ENCODE data around the gene POP5.
A peak's percentile ranks its signal among the peaks of the same experiment; 100 is the strongest.

POP5 gene

DNA sequence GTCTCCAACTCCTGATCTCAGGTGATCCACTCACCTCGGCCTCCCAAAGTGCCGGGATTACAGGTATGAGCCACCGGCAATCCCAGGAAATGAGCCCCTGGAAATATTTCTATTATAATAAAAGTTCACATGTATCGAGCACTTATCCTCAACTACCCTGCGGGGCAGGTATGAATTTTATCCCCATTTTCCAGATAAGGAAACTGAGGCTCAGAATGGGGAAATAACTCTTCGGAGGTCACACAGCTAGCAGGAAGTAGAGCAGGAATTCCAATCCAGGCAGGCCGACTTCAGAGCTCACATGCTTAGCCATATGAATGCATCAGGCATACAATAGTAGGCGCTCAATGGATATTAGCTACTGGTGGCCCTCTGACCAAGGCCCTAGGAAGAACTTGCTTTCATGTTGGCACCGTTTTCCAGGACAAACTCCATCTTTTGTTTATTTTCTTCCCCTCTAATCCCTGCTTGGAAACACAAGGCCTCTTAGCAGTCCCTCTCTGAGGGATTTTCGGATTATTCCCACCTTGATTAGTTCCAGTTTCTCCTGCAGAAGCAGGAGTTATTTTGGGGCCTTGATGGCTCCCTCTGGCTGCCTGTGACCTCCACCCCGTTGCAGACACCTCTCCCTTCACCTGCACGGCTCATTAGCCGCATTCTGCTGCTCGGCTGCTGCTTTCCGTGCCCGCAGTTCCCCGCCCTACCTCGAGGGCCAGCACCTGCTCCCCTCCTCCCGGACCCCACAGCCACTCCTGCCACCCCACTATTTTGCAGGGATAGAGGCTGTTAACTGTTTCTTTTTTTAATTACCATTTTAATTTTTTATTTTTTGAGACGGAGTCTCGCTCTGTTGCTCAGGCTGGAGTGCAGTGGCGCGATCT lies 18.7 kb upstream of the POP5 start:
- Mint-ChIP-seq H3K4me1 (ENCODE audit: low read depth) (peaks cover 35% of the 10 kb centered on the region), H3K27ac (no peak overlapping the region), H3K27me3 (peaks cover 5% of the 10 kb centered on the region), H3K36me3 (ENCODE audit: low read depth) (no peaks in the 10 kb centered on the region), H3K9me3 (no peaks in the 10 kb centered on the region), H3K4me3 (no peak overlapping the region)
- intact Hi-C loops (cut with micrococcal nuclease), result no loop called here

DNA sequence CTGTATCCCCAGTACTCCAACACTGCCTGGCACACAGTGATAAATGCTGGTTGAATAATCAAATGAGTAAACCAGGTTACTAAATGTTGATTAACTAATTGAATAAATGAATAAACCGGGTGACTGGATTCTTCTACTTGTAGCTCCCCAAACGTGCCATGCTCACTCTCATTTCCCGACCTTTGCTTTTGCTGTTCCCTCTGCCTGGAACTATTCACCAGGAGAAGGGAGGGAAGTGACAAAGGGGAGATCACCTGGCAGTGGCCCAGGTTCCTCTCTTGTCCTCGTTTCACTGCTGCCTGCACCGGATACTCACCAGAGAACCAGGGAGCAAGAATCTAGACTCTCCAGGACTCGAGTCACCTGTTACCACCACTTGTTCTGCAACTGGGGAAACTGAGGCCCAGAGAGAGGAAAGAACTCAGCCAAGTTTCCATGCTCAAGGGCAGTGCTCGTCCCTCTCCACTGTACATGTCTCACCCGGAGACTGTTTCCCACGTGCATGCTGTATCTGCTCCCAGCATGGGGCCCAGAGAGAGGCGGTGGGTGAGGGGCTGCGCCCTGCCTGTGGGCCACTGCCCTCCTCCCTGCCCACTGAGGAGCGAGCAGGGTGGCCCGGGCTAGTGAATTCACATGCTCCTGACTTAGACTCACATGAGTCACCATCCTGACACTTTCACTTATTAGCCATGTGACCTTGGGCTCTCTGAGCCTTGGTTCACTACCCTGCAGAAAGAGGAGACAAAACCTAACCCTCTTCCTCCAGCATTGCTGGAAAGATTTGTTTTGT lies 17.7 kb upstream of the POP5 start:
- no peaks in the 10 kb centered on the region for H3K9me3 Mint-ChIP-seq

GRCh38 chr12:120597861-120598260 lies 16.7 kb upstream of the POP5 start:
- Mint-ChIP-seq H3K4me1 (ENCODE audit: low read depth) (peaks cover 35% of the 10 kb centered on the region), H3K9me3 (no peaks in the 10 kb centered on the region), H3K27me3 (peaks cover 5% of the 10 kb centered on the region), H3K27ac (no peak overlapping the region), H3K4me3 (no peak overlapping the region), H3K36me3 (ENCODE audit: low read depth) (no peaks in the 10 kb centered on the region)
- intact Hi-C loops (cut with micrococcal nuclease), result no loop called here

More for the DNA sequence above, 17.7 kb upstream of the POP5 start:
- H3K27ac Mint-ChIP-seq, result no peak overlapping the region
- H3K4me1 Mint-ChIP-seq (ENCODE audit: low read depth), result peaks cover 35% of the 10 kb centered on the region
- H3K4me3 Mint-ChIP-seq, result no peak overlapping the region
- intact Hi-C loops (cut with micrococcal nuclease), result no loop called here
- no peaks in the 10 kb centered on the region for H3K36me3 Mint-ChIP-seq (ENCODE audit: low read depth)
- peaks cover 5% of the 10 kb centered on the region for H3K27me3 Mint-ChIP-seq

DNA sequence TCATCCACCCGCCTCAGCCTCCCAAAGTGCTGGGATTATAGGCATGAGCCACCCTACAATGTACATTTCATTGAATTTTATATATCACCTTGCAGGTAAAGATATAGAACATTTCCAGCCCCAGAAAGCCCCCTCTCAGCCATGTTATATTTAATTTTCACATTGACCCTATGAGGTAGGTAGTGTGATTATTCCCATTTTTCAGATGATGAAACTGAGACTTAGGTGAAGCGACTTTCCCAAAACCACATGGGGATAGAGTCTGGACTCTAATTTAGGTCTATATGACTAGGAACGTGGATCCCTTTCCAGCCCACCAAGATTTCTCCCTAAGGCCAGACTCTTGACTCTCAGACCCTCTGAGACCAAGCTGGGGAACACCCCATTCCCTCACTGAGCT lies 15.7 kb upstream of the POP5 start:
- Mint-ChIP-seq H3K27ac (no peak overlapping the region), H3K9me3 (no peaks in the 10 kb centered on the region), H3K4me3 (no peak overlapping the region), H3K36me3 (ENCODE audit: low read depth) (no peaks in the 10 kb centered on the region), H3K4me1 (ENCODE audit: low read depth) (peaks cover 31% of the 10 kb centered on the region), H3K27me3 (peaks cover 5% of the 10 kb centered on the region)
- intact Hi-C loops (cut with micrococcal nuclease), result no loop called here

DNA sequence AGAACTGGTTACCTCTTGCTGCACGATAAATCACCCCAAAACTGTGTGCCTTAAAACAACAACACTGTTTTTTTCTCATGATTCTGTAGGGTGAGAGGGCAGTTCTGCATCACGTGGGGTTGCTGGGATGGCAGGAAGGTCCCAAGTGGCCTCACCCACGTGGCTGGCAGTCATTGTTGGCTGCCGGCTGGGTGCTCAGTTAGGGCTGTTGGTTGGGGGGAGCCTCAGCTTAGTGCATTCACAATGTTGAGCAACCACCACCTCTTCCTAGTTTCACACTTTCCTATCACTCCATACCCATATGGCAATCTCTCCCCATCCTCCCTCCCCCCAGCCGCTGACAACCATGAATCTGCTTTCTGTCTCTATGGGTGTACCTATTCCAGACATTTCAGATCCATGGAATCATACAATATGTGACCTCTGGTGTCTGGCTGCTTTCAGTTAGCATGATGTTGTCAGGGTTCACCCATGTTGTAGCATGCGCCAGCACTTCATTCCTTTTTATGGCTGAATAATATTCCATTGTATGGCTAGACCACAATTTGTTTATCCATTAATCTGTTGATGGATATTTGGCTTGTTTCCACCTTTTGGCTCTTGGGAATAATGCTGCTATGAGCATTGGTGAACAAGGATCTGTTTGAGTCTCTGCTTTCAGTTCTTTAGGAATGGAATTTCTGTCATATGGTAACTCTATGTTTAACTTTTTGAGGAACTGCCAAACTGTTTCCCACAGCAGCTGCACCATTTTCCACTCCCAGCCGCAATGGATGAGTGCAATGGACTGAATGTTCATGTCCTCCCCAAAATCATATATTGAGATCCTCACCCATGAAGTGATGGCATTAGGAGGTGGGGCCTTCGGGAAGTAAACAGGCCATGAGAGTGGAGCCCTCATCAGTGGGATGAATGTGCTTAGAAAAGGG lies 11.2 kb upstream of the POP5 start:
- Mint-ChIP-seq H3K27me3 (no peaks in the 10 kb centered on the region), H3K4me3 (no peak overlapping the region), H3K27ac (no peak overlapping the region), H3K36me3 (ENCODE audit: low read depth) (no peaks in the 10 kb centered on the region), H3K9me3 (no peaks in the 10 kb centered on the region), H3K4me1 (ENCODE audit: low read depth) (peaks cover 13% of the 10 kb centered on the region)
- intact Hi-C loops (cut with micrococcal nuclease), result no loop called here

GRCh38 chr12:120590741-120591407 lies 9.7 kb upstream of the POP5 start:
- Mint-ChIP-seq H3K27me3 (peaks cover 8% of the 10 kb centered on the region), H3K36me3 (ENCODE audit: low read depth) (no peaks in the 10 kb centered on the region), H3K27ac (no peak overlapping the region), H3K9me3 (no peaks in the 10 kb centered on the region), H3K4me1 (ENCODE audit: low read depth) (peaks cover 13% of the 10 kb centered on the region), H3K4me3 (no peak overlapping the region)
- intact Hi-C loops (cut with micrococcal nuclease), result no loop called here

DNA sequence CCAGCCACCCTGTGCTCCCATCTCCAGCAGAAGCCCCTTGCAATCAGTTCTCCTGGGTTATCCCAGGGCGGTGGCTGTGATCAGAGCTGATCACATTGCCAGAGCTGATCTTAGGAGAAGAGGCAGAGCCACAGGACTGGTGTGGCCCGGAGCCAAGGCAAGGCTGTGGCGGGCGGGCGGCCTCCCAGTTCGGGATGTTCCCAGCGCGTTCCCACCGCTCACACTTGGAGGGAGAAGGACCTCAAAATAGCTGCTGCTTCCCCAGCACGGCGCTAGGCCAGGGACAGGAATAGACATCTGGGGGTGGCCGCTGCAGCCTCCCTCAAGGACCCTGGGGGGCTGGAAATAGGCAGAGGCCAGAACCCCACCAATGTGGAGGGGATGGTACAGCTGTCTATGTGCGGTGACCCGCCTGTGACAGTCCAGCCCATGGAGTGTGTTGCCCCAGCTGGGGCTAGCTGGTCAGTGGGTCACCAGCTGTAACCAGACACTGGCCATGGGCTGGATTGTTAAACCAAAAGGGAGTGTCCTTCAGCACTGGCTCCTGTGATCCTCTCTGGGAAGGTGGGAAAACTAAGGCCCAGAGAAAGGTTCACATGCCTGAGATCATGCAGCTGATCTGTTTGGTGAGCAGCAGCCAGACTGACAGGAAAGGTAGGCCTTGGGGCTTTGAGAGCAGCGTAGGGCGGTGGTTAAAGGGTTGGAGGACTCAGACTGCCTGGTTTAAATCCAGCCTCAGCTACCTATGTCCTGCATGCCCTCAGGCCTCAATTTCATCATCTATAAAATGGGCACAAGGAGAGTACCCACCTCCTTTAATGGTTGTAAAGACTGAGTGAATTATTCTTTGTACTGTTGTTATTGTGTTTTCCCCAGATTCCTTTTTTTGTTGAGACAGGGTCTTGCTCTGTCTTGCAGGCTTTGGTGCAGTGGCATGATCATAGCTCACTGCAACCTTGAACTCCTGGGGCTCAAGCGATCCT lies 8.0 kb upstream of the POP5 start:
- intact Hi-C loops (cut with micrococcal nuclease), result no loop called here
- no peaks in the 10 kb centered on the region for H3K9me3 Mint-ChIP-seq
- H3K36me3 Mint-ChIP-seq (ENCODE audit: low read depth), result no peaks in the 10 kb centered on the region
- H3K27me3 Mint-ChIP-seq, result peaks cover 23% of the 10 kb centered on the region
- H3K27ac Mint-ChIP-seq, result no peak overlapping the region
- no peak overlapping the region for H3K4me3 Mint-ChIP-seq
- H3K4me1 Mint-ChIP-seq (ENCODE audit: low read depth), result peaks cover 13% of the 10 kb centered on the region

- no peaks in the 10 kb centered on the region for H3K36me3 Mint-ChIP-seq (ENCODE audit: low read depth)
- intact Hi-C loops (cut with micrococcal nuclease), result no loop called here
- H3K4me3 Mint-ChIP-seq, result no peak overlapping the region
- H3K4me1 Mint-ChIP-seq (ENCODE audit: low read depth), result peaks cover 17% of the 10 kb centered on the region
- H3K27me3 Mint-ChIP-seq, result peaks cover 31% of the 10 kb centered on the region
- no peaks in the 10 kb centered on the region for H3K9me3 Mint-ChIP-seq
- no peak overlapping the region for H3K27ac Mint-ChIP-seq
These were observed 7.2 kb upstream of the POP5 start for GRCh38 chr12:120588371-120588770.

DNA sequence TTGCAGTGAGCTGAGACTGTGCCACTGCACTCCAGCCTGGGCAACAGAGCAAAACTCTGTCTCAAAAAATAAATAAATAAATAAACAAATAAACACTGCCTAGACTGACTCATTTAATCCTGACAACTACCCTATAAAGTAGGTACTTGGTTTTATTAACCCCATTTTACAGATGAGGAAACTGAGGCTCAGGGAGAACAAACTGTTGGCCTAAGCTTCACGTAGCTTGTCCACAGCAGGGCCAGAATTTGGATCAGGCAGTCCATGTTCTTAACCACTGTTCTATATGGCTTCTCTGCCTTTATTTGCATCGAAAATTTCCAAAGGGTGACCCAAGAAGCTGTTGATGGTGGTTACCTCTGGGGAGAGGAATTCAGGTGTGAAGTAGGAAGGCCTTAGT lies 5.7 kb upstream of the POP5 start:
- Mint-ChIP-seq H3K9me3 (no peaks in the 10 kb centered on the region), H3K4me1 (ENCODE audit: low read depth) (peaks cover 17% of the 10 kb centered on the region), H3K27ac (no peak overlapping the region), H3K4me3 (no peak overlapping the region), H3K36me3 (ENCODE audit: low read depth) (no peaks in the 10 kb centered on the region), H3K27me3 (peaks cover 32% of the 10 kb centered on the region)
- intact Hi-C loops (cut with micrococcal nuclease), result no loop called here

DNA sequence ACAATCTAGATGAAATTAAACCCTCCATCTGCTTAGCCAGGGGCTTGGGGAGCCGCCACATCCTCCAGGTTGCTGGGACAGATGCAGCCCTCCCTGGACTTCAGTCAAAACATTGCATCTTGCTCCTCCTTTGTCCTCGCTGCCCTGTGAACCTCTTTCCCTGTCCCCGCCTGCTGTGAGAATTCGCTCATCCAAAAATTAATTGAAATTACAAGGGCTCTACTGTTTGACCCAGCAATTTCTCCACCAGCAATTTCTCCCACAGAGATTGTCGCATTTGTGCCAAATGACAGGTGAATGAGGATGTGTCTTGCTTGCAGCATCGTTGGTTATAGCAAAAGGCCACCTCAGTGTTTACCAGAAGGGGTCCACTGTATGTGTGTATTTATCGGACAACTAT lies 5.0 kb upstream of the POP5 start:
- peaks cover 16% of the 10 kb centered on the region for H3K4me1 Mint-ChIP-seq (ENCODE audit: low read depth)
- H3K9me3 Mint-ChIP-seq, result no peaks in the 10 kb centered on the region
- peaks cover 32% of the 10 kb centered on the region for H3K27me3 Mint-ChIP-seq

DNA sequence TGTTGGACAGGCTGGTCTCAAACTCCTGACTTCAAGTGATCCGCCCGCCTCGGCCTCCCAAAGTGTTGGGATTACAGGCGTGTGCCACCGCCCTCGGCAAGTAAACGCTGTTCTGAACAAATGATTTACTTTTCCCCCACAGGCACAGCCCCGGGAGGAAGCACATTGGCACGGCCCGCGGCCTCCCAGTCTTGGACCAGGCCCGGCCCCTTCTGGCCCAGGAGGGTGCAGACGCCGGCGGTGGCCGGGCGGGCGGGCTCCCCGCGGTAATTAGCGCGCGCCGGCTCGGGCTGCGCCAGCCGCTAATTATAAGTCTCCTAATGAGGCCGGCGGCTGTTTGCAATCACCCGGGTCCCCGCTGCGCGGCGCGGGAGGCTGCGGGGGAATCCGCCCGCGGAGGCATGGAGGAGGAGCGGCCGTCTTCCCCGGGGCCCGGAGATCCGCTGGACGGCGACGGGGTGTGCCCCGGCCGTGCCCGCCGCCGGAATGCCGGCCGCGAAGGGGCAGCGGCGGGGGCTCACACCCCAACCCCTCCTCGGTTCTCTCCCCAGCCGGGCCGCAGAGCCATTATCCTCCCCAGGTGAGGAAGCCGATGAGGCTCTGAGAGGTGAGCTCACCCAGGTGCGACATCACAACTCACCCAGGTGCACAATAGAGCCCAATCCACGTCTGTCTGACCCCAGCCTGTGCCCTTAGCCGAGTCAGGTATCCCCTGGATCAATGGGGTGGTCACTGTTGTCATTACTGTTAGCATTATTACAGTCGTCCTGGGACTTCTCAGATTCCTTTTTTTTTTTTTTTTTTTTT lies 3.3 kb upstream of the POP5 start:
- no peaks in the 10 kb centered on the region for H3K9me3 Mint-ChIP-seq
- H3K4me3 Mint-ChIP-seq, result peak overlapping the region; percentile 70
- peak overlapping the region; percentile 37 for H3K27ac Mint-ChIP-seq
- peaks cover 32% of the 10 kb centered on the region for H3K27me3 Mint-ChIP-seq
- peaks cover 33% of the 10 kb centered on the region for H3K4me1 Mint-ChIP-seq (ENCODE audit: low read depth)
- H3K36me3 Mint-ChIP-seq (ENCODE audit: low read depth), result peaks cover 21% of the 10 kb centered on the region
- intact Hi-C loops (cut with micrococcal nuclease), result no loop called here

More for the DNA sequence above, 5.0 kb upstream of the POP5 start:
- Mint-ChIP-seq H3K4me3 (no peak overlapping the region), H3K36me3 (ENCODE audit: low read depth) (peaks cover 4% of the 10 kb centered on the region), H3K27ac (no peak overlapping the region)
- intact Hi-C loops (cut with micrococcal nuclease), result no loop called here

Measured in dendritic cell treated with granulocyte-macrophage colony-stimulating factor and Interleukin-4, amounts not matched to agents 40 ng/mL and 50 ng/mL, for 4 days (primary cell).